HepG2 (cell line): ENCODE data around the gene ALKBH2. TPM values are rescaled to one million over a fixed set of nuclear protein-coding genes. Genes with fewer than 3 reads are reported as not detected.

Experiments used
- ATAC-seq: fragments of 200-7000 bp; cut with Tn5 transposase; 3 replicates; pipeline ENCODE4 v1.9.1; 2020; ENCODE audit warnings: mild to moderate bottlenecking, moderate library complexity
- BruUV-seq: library from RNA; stranded (reverse); fragments of 400-500 nt; replicated peaks from 2 replicates; lab custom pipeline; 2021; lab: Mats Ljungman, UMichigan
- CTCF ChIA-PET: fragments of 300-600 bp; formaldehyde crosslinking; extraction: SDS; loops from one replicate; lab custom pipeline; 2021; ENCODE audit warnings: low total read pairs, inconsistent platforms, low intra/inter-chr PET ratio; lab: Yijun Ruan, JAX
- POLR2A ChIA-PET: fragments of 350-600 bp; sonication (Branson Sonifier 250); formaldehyde crosslinking; loops from one replicate; lab custom pipeline; 2020; ENCODE audit warnings: antibody characterized with exemption, inconsistent platforms; lab: Yijun Ruan, JAX
- DNase-seq: peaks from one replicate; pipeline ENCODE4 v3.0.0-alpha.2; 2015; ENCODE audit warnings: low spot score
- FAIRE-seq: peaks from 3 replicates; lab custom pipeline; 2011; peaks lifted over from hg19 to GRCh38; lab: Jason Lieb, UNC
- H2AFZ ChIP-seq: one replicate; pipeline ENCODE4 v1.6.1; 2011; ENCODE audit warnings: low read length, inconsistent platforms
- H3K27ac ChIP-seq: fragments of 300-600 bp; 3 replicates; pipeline ENCODE4 v1.8.0; 2011; ENCODE audit warnings: mixed run types, mild to moderate bottlenecking, mixed read lengths, low read length, inconsistent platforms; ENCODE audit not compliant: insufficient read depth; ENCODE audit errors: extremely low read length
- H3K27me3 ChIP-seq, 2 experiments: fragments of 200-600 bp in 1 of 2; 2 replicates in 1 of 2; 3 replicates in 1 of 2; pipeline versions ENCODE4 v1.6.0 to v1.8.0; 2011; ENCODE audit warnings: low read length in 2 of 2, mild to moderate bottlenecking in 2 of 2, moderate library complexity in 2 of 2, inconsistent platforms in 1 of 2; ENCODE audit not compliant: insufficient read depth in 2 of 2, control insufficient read depth in 1 of 2
- H3K36me3 ChIP-seq, 2 experiments: fragments of 200-600 bp in 1 of 2; replicated peaks in 1 of 2; 2 replicates in 1 of 2; 3 replicates in 1 of 2; pipeline versions ENCODE4 v1.5.1 to v1.8.0; 2011; ENCODE audit warnings: low read length in 2 of 2, inconsistent platforms in 1 of 2; ENCODE audit not compliant: insufficient read depth in 2 of 2, control insufficient read depth in 1 of 2
- H3K4me1 ChIP-seq: 2 replicates; pipeline ENCODE4 v1.5.1; 2012; ENCODE audit warnings: low read length, inconsistent platforms; ENCODE audit not compliant: insufficient read depth
- H3K4me2 ChIP-seq: 2 replicates; pipeline ENCODE4 v1.6.0; 2011; ENCODE audit warnings: low read depth, low read length, inconsistent platforms
- H3K4me3 ChIP-seq, 3 experiments: fragments of 200-600 bp in 1 of 3; sonication (generic), shearing (Covaris generic) in 1 of 3; replicated peaks in 1 of 3; 2 replicates each; pipeline ENCODE4 v1.5.1; 2011 to 2016; ENCODE audit warnings: low read length in 3 of 3, inconsistent platforms in 2 of 3, low read depth in 2 of 3, mild to moderate bottlenecking in 2 of 3, control low read depth in 1 of 3, mixed read lengths in 1 of 3; ENCODE audit not compliant: insufficient read depth in 1 of 3
- H3K79me2 ChIP-seq: one replicate; pipeline ENCODE4 v1.6.1; 2011; ENCODE audit warnings: low read length, inconsistent platforms; ENCODE audit not compliant: insufficient read depth
- H3K9ac ChIP-seq: 2 replicates; pipeline ENCODE4 v1.6.0; 2011; ENCODE audit warnings: mild to moderate bottlenecking, low read depth, low read length, inconsistent platforms; ENCODE audit not compliant: insufficient read depth
- H3K9me3 ChIP-seq: 2 replicates; pipeline ENCODE4 v1.5.1; 2012; ENCODE audit warnings: mild to moderate bottlenecking, low read length
- H4K20me1 ChIP-seq: 2 replicates; pipeline ENCODE4 v1.6.0; 2011; ENCODE audit warnings: inconsistent platforms, mild to moderate bottlenecking, low read length, moderate library complexity; ENCODE audit not compliant: insufficient read depth
- FOXJ3 ChIP-seq: sonication (generic); formaldehyde crosslinking; IDR thresholded peaks from 2 replicates; pipeline ENCODE4 v1.4.0; 2020; ENCODE audit warnings: missing genetic modification reagents, mild to moderate bottlenecking, borderline replicate concordance
- IKZF5 ChIP-seq: IDR thresholded peaks from 2 replicates; pipeline ENCODE4 v1.6.1; 2018; ENCODE audit warnings: missing genetic modification reagents, mild to moderate bottlenecking, missing compliant biosample characterization
- MAFG ChIP-seq: sonication (generic); formaldehyde crosslinking; IDR thresholded peaks from 2 replicates; pipeline ENCODE4 v1.5.1; 2020; ENCODE audit warnings: mild to moderate bottlenecking, missing genetic modification reagents
- MAFK ChIP-seq, 2 experiments: IDR thresholded peaks in 1 of 2; conservative IDR thresholded peaks in 1 of 2; 2 replicates each; pipeline ENCODE4 v1.6.1; 2011; ENCODE audit warnings: improper control_type of control experiment in 2 of 2, low read length in 2 of 2
- RCOR2 ChIP-seq: IDR thresholded peaks from 2 replicates; pipeline ENCODE4 v1.6.1; 2016; ENCODE audit warnings: missing biosample characterization, missing genetic modification reagents
- SP1 ChIP-seq, 2 experiments: fragments of 450-650 bp in 1 of 2; sonication (generic) in 1 of 2; formaldehyde crosslinking in 1 of 2; IDR thresholded peaks; 2 replicates each; pipeline versions ENCODE4 v1.4.0 to v1.6.1; 2016 to 2020; ENCODE audit warnings: missing genetic modification reagents in 1 of 2
- TBX3 ChIP-seq: fragments of 450-650 bp; IDR thresholded peaks from 2 replicates; pipeline ENCODE4 v1.6.1; 2017; ENCODE audit warnings: antibody characterized with exemption, mild to moderate bottlenecking, inconsistent platforms, borderline replicate concordance
- ZNF446 ChIP-seq: sonication (generic); formaldehyde crosslinking; IDR thresholded peaks from 2 replicates; pipeline ENCODE4 v1.5.0; 2020; ENCODE audit warnings: mild to moderate bottlenecking, missing genetic modification reagents
- ZNF574 ChIP-seq: sonication (generic); formaldehyde crosslinking; IDR thresholded peaks from 2 replicates; pipeline ENCODE4 v1.4.0; 2020; ENCODE audit warnings: missing genetic modification reagents
- ZNF646 ChIP-seq: sonication (generic); formaldehyde crosslinking; IDR thresholded peaks from 2 replicates; pipeline ENCODE4 v1.9.0; 2021; ENCODE audit warnings: mild to moderate bottlenecking, missing genetic modification reagents
- ZNF710 ChIP-seq: sonication (generic); formaldehyde crosslinking; IDR thresholded peaks from 2 replicates; pipeline ENCODE4 v1.5.0; 2020; ENCODE audit warnings: mild to moderate bottlenecking, missing genetic modification reagents, borderline replicate concordance
- ZSCAN9 ChIP-seq: IDR thresholded peaks from 2 replicates; pipeline ENCODE4 v1.6.1; 2016; ENCODE audit warnings: borderline replicate concordance
- WGBS: methylation state at CpG from one replicate; pipeline ENCODE4 v1.1.6; 2017; ENCODE audit warnings: low lambda C conversion rate; 5-methylcytosine and 5-hydroxymethylcytosine counted together
- in situ Hi-C: cut with HindIII; loops from 2 replicates; pipeline ENCODE4 v1.10.0; 2017; ENCODE audit warnings: low pct_unique_long_range_greater_than_20kb; ENCODE audit not compliant: extremely low pct_ligation_motif_present
- intact Hi-C: fragments of 100-400 bp; cut with micrococcal nuclease; formaldehyde crosslinking; loops from one replicate; pipeline ENCODE4 v1.10.0; 2022; ENCODE audit not compliant: unreplicated experiment
- polyA plus RNA-seq, 8 experiments: library from polyadenylated mRNA; depleted of rRNA in 3 of 8; stranded (reverse) in 7 of 8; unstranded in 1 of 8; fragments of >200 nt; fragmentation: Illumina TruSeq in 4 of 8; extraction: Trizol in 4 of 8; gene quantifications; 2 replicates each; pipeline versions ENCODE4 v1.2.1 to v1.2.3, GENCODE V29; 2011 to 2016; ENCODE audit warnings: low read depth in 4 of 8, missing spikeins in 1 of 8, mixed read lengths in 1 of 8; ENCODE audit not compliant: insufficient read depth in 1 of 8
- total RNA-seq, 5 experiments: library from RNA; depleted of rRNA; stranded (reverse); fragments of >200 nt; fragmentation: Illumina TruSeq; extraction: Trizol; gene quantifications; 2 replicates each; pipeline ENCODE4 v1.2.3, GENCODE V29; 2016; ENCODE audit warnings: low read depth in 1 of 5

Gene ALKBH2
- total and polyA plus RNA-seq, 2 of the 13 experiments (the other 11 are each of a cell fraction or from before 2014, with no cell fraction given), result 21.0 to 40.5 TPM

GRCh38 chr12:109137055-109137454, 43.8 kb upstream of the ALKBH2 start:
- no peak overlapping the region for H3K4me3 ChIP-seq
- no peak for FAIRE-seq
- H3K27me3 ChIP-seq, result no peaks in the 10 kb centered on the region
- whole genome bisulfite sequencing, result 100% methylated on average over 2 of the region's 2 CpGs
- H4K20me1 ChIP-seq, result no peaks in the 10 kb centered on the region
- peaks cover 12% of the 10 kb centered on the region for H3K4me1 ChIP-seq
- H3K9ac ChIP-seq, result no peak overlapping the region
- no TSS peak for BruUV-seq
- H3K27ac ChIP-seq, result no peak overlapping the region
- ChIA-PET POLR2A (interaction anchor here (3.8 kb wide), 1 partner anchor 17 kb away, joined by 13 read pairs; no protein-coding TSS in a partner anchor), CTCF (no interaction called here)
- in situ Hi-C loops (loop anchor here (10.0 kb wide), 2 partner anchors 108 to 248 kb away; no protein-coding TSS in a partner anchor), intact Hi-C loops (no loop called here)
- H3K36me3 ChIP-seq, result no peaks in the 10 kb centered on the region
- no peak for DNase-seq
- ATAC-seq, result no peak
- H3K9me3 ChIP-seq, result no peaks in the 10 kb centered on the region
- H2AFZ ChIP-seq, result no peak overlapping the region
- no peak overlapping the region for H3K4me2 ChIP-seq
- no peaks in the 10 kb centered on the region for H3K79me2 ChIP-seq
- no peak for TF ChIP-seq MAFK (conservative IDR thresholded peaks at IDR 0.05 in 1 of 2, IDR thresholded peaks at IDR 0.05 in 1 of 2; ENCODE audit: low read length in 2 of 2)
- TF ChIP-seq IKZF5 (CRISPR knock-in tag), result no peak
- no peak for TF ChIP-seq TBX3
- TF ChIP-seq RCOR2 (CRISPR knock-in tag), result no peak
- no peak for TF ChIP-seq ZNF646 (CRISPR knock-in tag)
- TF ChIP-seq SP1 (IDR thresholded peaks at IDR 0.05), result no peak
- no peak for TF ChIP-seq SP1 (CRISPR knock-in tag; IDR thresholded peaks at IDR 0.05)
- TF ChIP-seq ZNF710 (CRISPR knock-in tag), result no peak
- no peak for TF ChIP-seq ZNF446 (CRISPR knock-in tag)
- no peak for TF ChIP-seq FOXJ3
- TF ChIP-seq MAFG (CRISPR knock-in tag), result no peak
- TF ChIP-seq ZNF574 (CRISPR knock-in tag), result no peak
- no peak for TF ChIP-seq ZSCAN9 (CRISPR knock-in tag)
